Measurements from ENCODE around the gene LIN37. TPM values are rescaled to one million over a fixed set of nuclear protein-coding genes. Genes with fewer than 3 reads are reported as not detected.

The LIN37 gene
- total RNA-seq, 4 donors from 2014 or later, result 14.8 to 19.5 (median 16.6) TPM

DNA sequence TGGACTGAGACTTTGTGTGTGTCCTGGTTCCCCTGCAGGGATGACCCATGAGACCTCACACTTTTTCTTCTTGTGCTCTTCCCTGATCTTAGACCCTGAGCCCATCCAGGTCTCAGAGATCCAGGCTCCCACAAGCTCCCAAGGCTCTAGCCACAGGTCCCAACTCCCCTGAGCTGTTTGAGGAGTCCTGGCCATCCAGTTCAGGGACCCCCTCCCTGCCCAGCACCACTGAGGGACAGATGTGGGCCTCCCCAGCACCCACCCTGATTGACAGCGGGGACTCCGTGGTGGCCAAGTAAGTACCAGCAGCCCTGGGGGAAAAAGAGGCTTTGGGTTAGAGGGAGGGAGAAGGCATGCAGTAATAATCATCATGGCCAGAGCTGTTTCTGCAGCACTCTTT is 11.3 kb downstream of the LIN37 start:
- intact Hi-C loops (cut with DNase I; ENCODE audit: low total_unique reads), result loop anchor here (5.0 to 10.0 kb wide), 5 partner anchors 112 to 717 kb away; partner anchors contain the start of genes COX6B1, COX7A1, HPN and USF2
- Histone ChIP-seq H3K4me3 (no peak overlapping the region), H3K36me3 (peaks cover 0 to 8% of the 10 kb centered on the region in 2 donors), H3K27ac (no peak overlapping the region), H3K9me3 (no peaks in the 10 kb centered on the region), H3K4me1 (peaks cover 28 to 33% of the 10 kb centered on the region in 2 donors), H3K27me3 (no peaks in the 10 kb centered on the region)
- ATAC-seq (no peak), DNase-seq (no peak)
- TF ChIP-seq, protein P1, sequence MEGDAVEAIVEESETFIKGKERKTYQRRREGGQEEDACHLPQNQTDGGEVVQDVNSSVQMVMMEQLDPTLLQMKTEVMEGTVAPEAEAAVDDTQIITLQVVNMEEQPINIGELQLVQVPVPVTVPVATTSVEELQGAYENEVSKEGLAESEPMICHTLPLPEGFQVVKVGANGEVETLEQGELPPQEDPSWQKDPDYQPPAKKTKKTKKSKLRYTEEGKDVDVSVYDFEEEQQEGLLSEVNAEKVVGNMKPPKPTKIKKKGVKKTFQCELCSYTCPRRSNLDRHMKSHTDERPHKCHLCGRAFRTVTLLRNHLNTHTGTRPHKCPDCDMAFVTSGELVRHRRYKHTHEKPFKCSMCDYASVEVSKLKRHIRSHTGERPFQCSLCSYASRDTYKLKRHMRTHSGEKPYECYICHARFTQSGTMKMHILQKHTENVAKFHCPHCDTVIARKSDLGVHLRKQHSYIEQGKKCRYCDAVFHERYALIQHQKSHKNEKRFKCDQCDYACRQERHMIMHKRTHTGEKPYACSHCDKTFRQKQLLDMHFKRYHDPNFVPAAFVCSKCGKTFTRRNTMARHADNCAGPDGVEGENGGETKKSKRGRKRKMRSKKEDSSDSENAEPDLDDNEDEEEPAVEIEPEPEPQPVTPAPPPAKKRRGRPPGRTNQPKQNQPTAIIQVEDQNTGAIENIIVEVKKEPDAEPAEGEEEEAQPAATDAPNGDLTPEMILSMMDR (IDR thresholded peaks at IDR 0.05 in 4 of 5, conservative IDR thresholded peaks at IDR 0.05 in 1 of 5), result no peak
- TF ChIP-seq POLR2A (IDR thresholded peaks at IDR 0.05), result no peak
- in situ Hi-C loops (cut with MboI; ENCODE audit: low sequenced_read_pairs in 4 of 4), result loop anchor here in 1 of 4 donors (25.0 kb wide), 1 partner anchor 378 kb away; the partner anchor contains the start of gene CAPNS1

DNA sequence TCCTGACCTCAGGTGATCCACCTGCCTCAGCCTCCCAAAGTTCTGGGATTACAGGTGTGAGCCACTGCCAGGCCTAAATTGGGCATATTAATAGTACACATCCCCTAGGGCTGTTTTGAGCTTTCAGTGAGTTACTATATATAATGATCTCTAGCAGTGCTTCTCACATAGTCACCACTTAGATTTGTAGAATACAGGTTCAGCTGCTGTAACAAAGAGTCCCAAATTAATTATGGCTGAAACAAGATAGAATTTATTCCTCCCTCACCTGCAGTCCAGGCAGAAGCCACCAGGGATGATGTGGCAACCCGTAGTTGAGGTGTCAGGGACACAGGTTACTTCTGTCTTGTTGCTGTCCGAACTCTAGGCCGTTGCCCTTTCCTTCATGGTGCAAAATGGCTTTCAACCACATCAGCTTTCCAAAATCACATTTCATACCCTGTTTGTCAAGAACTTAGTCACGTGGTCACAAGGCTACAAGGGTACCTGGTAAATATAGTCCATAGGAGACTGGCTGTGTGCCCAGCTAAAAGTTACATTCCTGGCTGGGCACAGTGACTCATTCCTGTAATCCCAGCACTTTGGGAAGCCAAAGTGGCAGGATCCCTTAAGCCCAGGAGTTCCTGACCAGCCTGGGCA is 12.5 kb downstream of the LIN37 start:
- H3K4me3 ChIP-seq, result no peak overlapping the region
- peaks cover 25 to 28% of the 10 kb centered on the region in 2 donors for H3K4me1 ChIP-seq
- TF ChIP-seq, protein P1 (IDR thresholded peaks at IDR 0.05 in 4 of 5, conservative IDR thresholded peaks at IDR 0.05 in 1 of 5), result no peak
- TF ChIP-seq POLR2A (IDR thresholded peaks at IDR 0.05), result no peak
- ATAC-seq (no peak), DNase-seq (no peak)
- H3K36me3 ChIP-seq, result peaks cover 0 to 13% of the 10 kb centered on the region in 2 donors
- intact Hi-C loops (cut with DNase I; ENCODE audit: low total_unique reads), result no loop called here
- in situ Hi-C loops (cut with MboI; ENCODE audit: low sequenced_read_pairs in 4 of 4), result loop anchor here in 1 of 4 donors (25.0 kb wide), 1 partner anchor 376 kb away; the partner anchor contains the start of gene CAPNS1
- H3K27me3 ChIP-seq, result no peaks in the 10 kb centered on the region
- no peaks in the 10 kb centered on the region for H3K9me3 ChIP-seq
- no peak overlapping the region for H3K27ac ChIP-seq

DNA sequence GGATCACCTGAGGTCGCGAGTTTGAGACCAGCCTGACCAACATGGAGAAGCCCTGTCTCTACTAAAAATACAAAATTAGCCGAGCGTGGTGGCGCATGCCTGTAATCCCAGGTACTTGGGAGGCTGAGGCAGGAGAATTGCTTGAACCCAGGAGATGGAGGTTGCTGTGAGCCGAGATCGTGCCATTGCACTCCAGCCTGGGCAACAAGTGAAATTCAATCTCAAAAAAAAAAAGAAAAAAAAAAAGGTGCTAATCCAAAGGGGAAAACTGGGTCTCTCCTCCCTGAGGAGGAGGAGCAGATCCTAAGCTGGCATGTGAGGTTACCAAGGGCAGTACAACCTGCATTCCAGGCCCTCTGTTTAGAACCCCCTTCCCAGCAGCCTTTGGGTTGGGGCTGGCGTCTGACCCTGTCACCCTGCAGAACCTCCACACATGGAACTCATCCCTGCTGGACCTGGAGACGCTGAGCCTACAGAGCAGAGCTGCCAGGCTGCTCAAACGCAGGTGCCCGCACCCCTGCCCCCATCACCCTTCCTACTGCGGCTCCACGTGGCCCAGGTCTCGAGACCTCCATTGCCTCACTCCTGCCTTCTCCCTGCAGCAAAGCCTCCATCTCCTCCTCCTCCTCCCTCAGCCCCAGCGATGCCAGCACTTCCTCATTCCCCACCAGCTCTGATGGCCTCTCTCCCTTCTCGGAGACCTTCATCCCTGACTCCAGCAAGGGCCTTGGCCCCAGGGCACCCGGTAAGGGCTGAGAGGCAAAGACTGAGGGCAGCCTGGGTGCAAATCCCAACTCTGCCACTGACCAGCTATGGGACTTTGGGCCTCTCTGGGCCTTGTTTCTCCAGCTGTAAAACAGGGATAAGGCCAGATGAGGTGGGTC is 16.3 kb downstream of the LIN37 start:
- intact Hi-C loops (cut with DNase I; ENCODE audit: low total_unique reads) (no loop called here), in situ Hi-C loops (cut with MboI; ENCODE audit: low sequenced_read_pairs in 4 of 4) (loop anchor here in 1 of 4 donors (25.0 kb wide), 1 partner anchor 373 kb away; the partner anchor contains the start of gene CAPNS1)
- DNase-seq, result no peak

DNA sequence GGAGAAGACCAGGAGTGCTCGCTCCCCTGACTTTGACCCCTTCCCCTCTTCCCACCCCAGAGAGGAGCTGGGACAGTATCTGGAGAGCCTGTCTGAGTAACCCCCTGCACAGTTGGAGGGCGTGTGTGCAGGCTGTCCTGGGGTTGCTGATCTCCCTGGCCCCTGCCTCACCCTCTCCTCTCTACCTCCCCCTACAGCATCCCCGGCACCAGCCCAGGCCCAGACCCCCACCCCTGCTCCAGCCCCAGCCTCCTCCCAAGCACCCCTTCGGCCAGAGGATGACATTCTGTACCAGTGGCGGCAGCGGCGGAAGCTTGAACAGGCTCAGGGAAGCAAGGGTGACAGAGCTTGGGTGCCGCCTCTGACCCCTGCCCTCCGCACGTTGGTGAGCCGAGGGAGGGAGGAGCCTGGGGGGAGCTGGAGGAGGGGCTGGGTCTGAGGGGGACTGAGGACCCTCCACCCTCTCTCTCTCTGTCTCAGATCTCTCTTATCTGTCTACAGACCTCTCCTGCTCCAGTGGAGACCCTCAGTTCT is 18.3 kb downstream of the LIN37 start:
- in situ Hi-C loops (cut with MboI; ENCODE audit: low sequenced_read_pairs in 4 of 4), result loop anchor here in 1 of 4 donors (25.0 kb wide), 1 partner anchor 371 kb away; the partner anchor contains the start of gene CAPNS1
- Histone ChIP-seq H3K36me3 (peaks cover 0 to 13% of the 10 kb centered on the region in 2 donors), H3K9me3 (no peaks in the 10 kb centered on the region), H3K27ac (no peak overlapping the region), H3K4me3 (no peak overlapping the region), H3K4me1 (no peaks in the 10 kb centered on the region), H3K27me3 (no peaks in the 10 kb centered on the region)
- DNase-seq (no peak), ATAC-seq (no peak)
- TF ChIP-seq, protein P1 (IDR thresholded peaks at IDR 0.05 in 4 of 5, conservative IDR thresholded peaks at IDR 0.05 in 1 of 5), result no peak
- no peak for TF ChIP-seq POLR2A (IDR thresholded peaks at IDR 0.05)
- intact Hi-C loops (cut with DNase I; ENCODE audit: low total_unique reads), result no loop called here

More for the DNA sequence above, 16.3 kb downstream of the LIN37 start:
- Histone ChIP-seq H3K36me3 (peaks cover 0 to 13% of the 10 kb centered on the region in 2 donors), H3K4me3 (no peak overlapping the region), H3K27ac (no peak overlapping the region), H3K9me3 (no peaks in the 10 kb centered on the region), H3K27me3 (no peaks in the 10 kb centered on the region), H3K4me1 (peaks cover 0 to 5% of the 10 kb centered on the region in 2 donors)
- no peak for ATAC-seq
- no peak for TF ChIP-seq POLR2A (IDR thresholded peaks at IDR 0.05)
- TF ChIP-seq, protein P1 (IDR thresholded peaks at IDR 0.05 in 4 of 5, conservative IDR thresholded peaks at IDR 0.05 in 1 of 5), result no peak
